Measurements from ENCODE around the gene MRM2. TPM values are rescaled to one million over a fixed set of nuclear protein-coding genes. Genes with fewer than 3 reads are reported as not detected.

Gene MRM2
- polyA plus RNA-seq, 3 donors = 9.2 to 32.5 (median 26.7) TPM

- Histone ChIP-seq H3K4me1 (ENCODE audit: control insufficient read depth in 1 of 2, insufficient read depth in 2 of 2, low read length in 2 of 2) (peaks cover 0 to 7% of the 10 kb centered on the region in 2 donors), H2AFZ (ENCODE audit: insufficient read depth, low read depth, low read length, poor library complexity, severe bottlenecking) (no peak overlapping the region), H3K9me3 (replicated peaks in 1 of 2; ENCODE audit: control insufficient read depth in 1 of 2, insufficient read depth in 1 of 2, low read length in 2 of 2) (no peaks in the 10 kb centered on the region), H3K36me3 (replicated peaks in 1 of 2; ENCODE audit: control insufficient read depth in 1 of 2, insufficient read depth in 2 of 2, low read length in 2 of 2) (peaks cover 40 to 74% of the 10 kb centered on the region in 2 donors), H3K27ac (ENCODE audit: low read depth in 1 of 2, low read length in 2 of 2) (no peak overlapping the region), H3K4me2 (replicated peaks; ENCODE audit: extremely low read depth, low read length, poor library complexity, severe bottlenecking) (no peak overlapping the region), H4K20me1 (ENCODE audit: insufficient read depth, low read length) (no peaks in the 10 kb centered on the region), H3K9ac (ENCODE audit: insufficient read depth, low read length, poor library complexity, severe bottlenecking) (no peak overlapping the region), H3K4me3 (replicated peaks in 1 of 3; ENCODE audit: low read depth in 2 of 3, low read length in 3 of 3) (no peak overlapping the region), H3K79me2 (ENCODE audit: insufficient read depth, low read length) (no peaks in the 10 kb centered on the region), H3K27me3 (ENCODE audit: control insufficient read depth in 2 of 2, insufficient read depth in 2 of 2, low read length in 2 of 2) (no peaks in the 10 kb centered on the region)
- Mint-ChIP-seq H3K27me3 (ENCODE audit: low read depth in 3 of 3) (peaks cover 0 to 2% (median 0%) of the 10 kb centered on the region in 3 donors), H3K27ac (no peak overlapping the region), H3K9me3 (peaks cover 0 to 10% (median 4%) of the 10 kb centered on the region in 7 donors), H3K4me3 (no peak overlapping the region), H3K4me1 (peaks cover 9% of the 10 kb centered on the region), H3K36me3 (peaks cover 71 to 85% of the 10 kb centered on the region in 2 donors)
- intact Hi-C loops (cut with micrococcal nuclease) = no loop called here
- no peak for TF ChIP-seq CTCF (IDR thresholded peaks at IDR 0.05)
- DNase-seq = no peak
- WGBS (ENCODE audit: insufficient coverage) = 97% methylated on average over 17 of the region's 31 CpGs
These were observed 40.2 kb downstream of the MRM2 start for GRCh38 chr7:2201686-2202360.

GRCh38 chr7:2201128-2201527, 40.9 kb downstream of the MRM2 start:
- 97% methylated on average over 5 of the region's 10 CpGs for WGBS (ENCODE audit: insufficient coverage)
- H3K27ac ChIP-seq (ENCODE audit: low read depth in 1 of 2, low read length in 2 of 2) = no peak overlapping the region
- Mint-ChIP-seq H3K27ac (no peak overlapping the region), H3K9me3 (peaks cover 0 to 17% (median 7%) of the 10 kb centered on the region in 7 donors), H3K4me3 (no peak overlapping the region), H3K27me3 (ENCODE audit: low read depth in 3 of 3) (peaks cover 0 to 2% (median 0%) of the 10 kb centered on the region in 3 donors), H3K4me1 (peaks cover 9% of the 10 kb centered on the region), H3K36me3 (peaks cover 74 to 88% of the 10 kb centered on the region in 2 donors)
- H3K27me3 ChIP-seq (ENCODE audit: control insufficient read depth in 2 of 2, insufficient read depth in 2 of 2, low read length in 2 of 2) = no peaks in the 10 kb centered on the region
- H3K9ac ChIP-seq (ENCODE audit: insufficient read depth, low read length, poor library complexity, severe bottlenecking) = no peak overlapping the region
- no peak for TF ChIP-seq CTCF (IDR thresholded peaks at IDR 0.05)
- H3K4me1 ChIP-seq (ENCODE audit: control insufficient read depth in 1 of 2, insufficient read depth in 2 of 2, low read length in 2 of 2) = peaks cover 0 to 7% of the 10 kb centered on the region in 2 donors
- intact Hi-C loops (cut with micrococcal nuclease) = no loop called here
- H3K9me3 ChIP-seq (replicated peaks in 1 of 2; ENCODE audit: control insufficient read depth in 1 of 2, insufficient read depth in 1 of 2, low read length in 2 of 2) = peaks cover 2 to 5% of the 10 kb centered on the region in 2 donors
- H3K4me3 ChIP-seq (replicated peaks in 1 of 3; ENCODE audit: low read depth in 2 of 3, low read length in 3 of 3) = no peak overlapping the region
- peaks cover 43 to 74% of the 10 kb centered on the region in 2 donors for H3K36me3 ChIP-seq (replicated peaks in 1 of 2; ENCODE audit: control insufficient read depth in 1 of 2, insufficient read depth in 2 of 2, low read length in 2 of 2)
- no peaks in the 10 kb centered on the region for H3K79me2 ChIP-seq (ENCODE audit: insufficient read depth, low read length)
- no peak for DNase-seq
- no peak overlapping the region for H3K4me2 ChIP-seq (replicated peaks; ENCODE audit: extremely low read depth, low read length, poor library complexity, severe bottlenecking)
- H4K20me1 ChIP-seq (ENCODE audit: insufficient read depth, low read length) = no peaks in the 10 kb centered on the region
- no peak overlapping the region for H2AFZ ChIP-seq (ENCODE audit: insufficient read depth, low read depth, low read length, poor library complexity, severe bottlenecking)
